ENCODE results near the gene CCDC154. TPM values are rescaled to one million over a fixed set of nuclear protein-coding genes. Genes with fewer than 3 reads are reported as not detected.

The CCDC154 gene
- total RNA-seq, 1 donor from 2014 or later = 1.5 TPM

- Histone ChIP-seq H3K36me3 (ENCODE audit: insufficient read depth, low read length) (no peaks in the 10 kb centered on the region), H2AFZ (ENCODE audit: low read depth, low read length) (no peak overlapping the region), H3K9me3 (ENCODE audit: insufficient read depth, low read depth, low read length) (no peaks in the 10 kb centered on the region), H3K79me2 (ENCODE audit: insufficient read depth, low read length) (no peaks in the 10 kb centered on the region), H3K9ac (ENCODE audit: low read length) (no peak overlapping the region), H3K4me2 (ENCODE audit: low read length) (no peak overlapping the region), H3K27me3 (ENCODE audit: insufficient read depth, low read length) (no peaks in the 10 kb centered on the region), H4K20me1 (ENCODE audit: insufficient read depth, low read length) (no peaks in the 10 kb centered on the region), H3K4me3 (ENCODE audit: insufficient read depth, low read depth, low read length) (no peak overlapping the region), H3K4me1 (ENCODE audit: insufficient read depth, low read length) (no peaks in the 10 kb centered on the region), H3K27ac (ENCODE audit: low read depth, low read length) (no peak overlapping the region)
- Mint-ChIP-seq H3K4me3 (ENCODE audit: unreplicated experiment) (no peak overlapping the region), H3K9me3 (ENCODE audit: unreplicated experiment) (no peaks in the 10 kb centered on the region), H3K4me1 (ENCODE audit: low read depth, unreplicated experiment) (no peaks in the 10 kb centered on the region), H3K27ac (ENCODE audit: unreplicated experiment) (no peak overlapping the region), H3K27me3 (ENCODE audit: low read depth, unreplicated experiment) (no peaks in the 10 kb centered on the region), H3K36me3 (ENCODE audit: low read depth, unreplicated experiment) (peaks cover 18% of the 10 kb centered on the region)
- TF ChIP-seq CTCF (IDR thresholded peaks at IDR 0.05; ENCODE audit: insufficient read depth, low read depth, low read length) (no peak), EZH2 (IDR thresholded peaks at IDR 0.05; ENCODE audit: insufficient read depth, low read length) (no peak)
- DNase-seq (ENCODE audit: low read depth) (no peak), FAIRE-seq (no peak)
Observed at GRCh38 chr16:1397779-1398178, 46.6 kb downstream of the CCDC154 start.

GRCh38 chr16:1395444-1396031 lies 48.8 kb downstream of the CCDC154 start:
- Mint-ChIP-seq H3K4me3 (ENCODE audit: unreplicated experiment) (no peak overlapping the region), H3K4me1 (ENCODE audit: low read depth, unreplicated experiment) (no peaks in the 10 kb centered on the region), H3K36me3 (ENCODE audit: low read depth, unreplicated experiment) (peaks cover 21% of the 10 kb centered on the region), H3K27ac (ENCODE audit: unreplicated experiment) (no peak overlapping the region), H3K9me3 (ENCODE audit: unreplicated experiment) (no peaks in the 10 kb centered on the region), H3K27me3 (ENCODE audit: low read depth, unreplicated experiment) (no peaks in the 10 kb centered on the region)
- Histone ChIP-seq H3K27ac (ENCODE audit: low read depth, low read length) (no peak overlapping the region), H3K27me3 (ENCODE audit: insufficient read depth, low read length) (no peaks in the 10 kb centered on the region), H3K79me2 (ENCODE audit: insufficient read depth, low read length) (no peaks in the 10 kb centered on the region), H3K36me3 (ENCODE audit: insufficient read depth, low read length) (no peaks in the 10 kb centered on the region), H2AFZ (ENCODE audit: low read depth, low read length) (no peak overlapping the region), H3K9me3 (ENCODE audit: insufficient read depth, low read depth, low read length) (no peaks in the 10 kb centered on the region), H4K20me1 (ENCODE audit: insufficient read depth, low read length) (no peaks in the 10 kb centered on the region), H3K4me1 (ENCODE audit: insufficient read depth, low read length) (no peaks in the 10 kb centered on the region), H3K4me2 (ENCODE audit: low read length) (no peak overlapping the region), H3K9ac (ENCODE audit: low read length) (no peak overlapping the region), H3K4me3 (ENCODE audit: insufficient read depth, low read depth, low read length) (no peak overlapping the region)
- FAIRE-seq = no peak
- DNase-seq (ENCODE audit: low read depth) = no peak
- TF ChIP-seq EZH2 (IDR thresholded peaks at IDR 0.05; ENCODE audit: insufficient read depth, low read length) (no peak), CTCF (IDR thresholded peaks at IDR 0.05; ENCODE audit: insufficient read depth, low read depth, low read length) (no peak)

GRCh38 chr16:1394367-1394951 lies 49.9 kb downstream of the CCDC154 start:
- H3K79me2 ChIP-seq (ENCODE audit: insufficient read depth, low read length) = no peaks in the 10 kb centered on the region
- H2AFZ ChIP-seq (ENCODE audit: low read depth, low read length) = no peak overlapping the region
- no peak overlapping the region for H3K9ac ChIP-seq (ENCODE audit: low read length)
- Mint-ChIP-seq H3K4me1 (ENCODE audit: low read depth, unreplicated experiment) (no peaks in the 10 kb centered on the region), H3K4me3 (ENCODE audit: unreplicated experiment) (no peak overlapping the region), H3K27me3 (ENCODE audit: low read depth, unreplicated experiment) (no peaks in the 10 kb centered on the region), H3K36me3 (ENCODE audit: low read depth, unreplicated experiment) (peaks cover 19% of the 10 kb centered on the region), H3K9me3 (ENCODE audit: unreplicated experiment) (no peaks in the 10 kb centered on the region), H3K27ac (ENCODE audit: unreplicated experiment) (no peak overlapping the region)
- no peaks in the 10 kb centered on the region for H3K36me3 ChIP-seq (ENCODE audit: insufficient read depth, low read length)
- TF ChIP-seq EZH2 (IDR thresholded peaks at IDR 0.05; ENCODE audit: insufficient read depth, low read length) (no peak), CTCF (IDR thresholded peaks at IDR 0.05; ENCODE audit: insufficient read depth, low read depth, low read length) (no peak)
- H3K4me3 ChIP-seq (ENCODE audit: insufficient read depth, low read depth, low read length) = no peak overlapping the region
- H3K27me3 ChIP-seq (ENCODE audit: insufficient read depth, low read length) = no peaks in the 10 kb centered on the region
- no peaks in the 10 kb centered on the region for H3K4me1 ChIP-seq (ENCODE audit: insufficient read depth, low read length)
- FAIRE-seq (no peak), DNase-seq (ENCODE audit: low read depth) (no peak)
- no peaks in the 10 kb centered on the region for H3K9me3 ChIP-seq (ENCODE audit: insufficient read depth, low read depth, low read length)
- H4K20me1 ChIP-seq (ENCODE audit: insufficient read depth, low read length) = no peaks in the 10 kb centered on the region
- no peak overlapping the region for H3K4me2 ChIP-seq (ENCODE audit: low read length)
- no peak overlapping the region for H3K27ac ChIP-seq (ENCODE audit: low read depth, low read length)
